H4 (cell line): ENCODE results near the gene SENP6. TPM values are rescaled to one million over a fixed set of nuclear protein-coding genes. Genes with fewer than 3 reads are reported as not detected.

Experiments used
- DNase-seq: peaks from one replicate; pipeline ENCODE4 v3.0.0-alpha.2; 2015; ENCODE audit warnings: low spot score
- total RNA-seq: library from RNA; depleted of rRNA; stranded (reverse); fragments of >200 nt; shearing (Covaris generic); gene quantifications from 2 replicates; pipeline ENCODE4 v1.2.3, GENCODE V29; 2014; rRNA removed

The SENP6 gene
- total RNA-seq, 1 experiment from 2014 or later: 63.4 TPM

- no peak for DNase-seq
Observed at GRCh38 chr6:75747152-75747992, 145.7 kb downstream of the SENP6 start.

GRCh38 chr6:75748003-75748742 is 146.5 kb downstream of the SENP6 start:
- DNase-seq: no peak

DNA sequence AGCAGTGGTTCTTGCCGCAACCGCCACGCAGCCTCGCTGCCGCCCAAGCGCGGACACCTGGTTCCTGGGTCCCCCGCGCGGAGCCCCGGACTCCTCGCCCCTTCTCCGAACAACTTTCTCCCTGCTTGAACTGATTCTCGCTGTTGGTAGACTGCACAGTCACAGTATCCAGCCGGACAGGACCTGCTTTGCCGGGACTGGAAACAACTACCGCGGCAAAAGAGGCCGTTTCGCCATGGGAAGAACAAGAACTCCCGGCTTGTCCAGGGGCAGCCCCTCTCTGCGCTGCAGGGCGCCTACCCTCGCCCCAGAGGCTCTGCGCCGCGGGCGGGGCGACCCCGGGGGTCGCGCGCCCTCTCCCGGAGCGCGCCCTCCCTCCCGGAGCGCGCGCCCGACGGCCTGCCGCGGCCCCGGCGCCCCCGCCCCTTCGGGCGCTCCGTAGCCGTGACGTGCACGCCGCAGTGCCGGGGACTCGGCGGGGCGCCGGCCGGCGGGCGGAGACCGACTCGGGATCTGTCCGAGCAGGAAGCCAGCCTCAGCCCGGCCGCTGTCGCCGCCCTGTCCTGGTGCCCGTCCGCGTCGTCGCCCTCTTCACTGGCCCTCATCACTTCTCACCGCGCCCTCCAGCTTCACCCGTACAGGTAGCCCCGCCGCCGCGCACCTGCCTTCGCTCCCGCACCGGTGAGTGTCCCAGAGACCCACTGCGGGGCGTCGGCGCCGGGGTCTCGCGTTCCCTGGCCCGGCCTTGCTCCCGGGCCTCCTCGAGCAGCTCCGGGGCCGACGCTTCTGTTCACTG is 147.3 kb downstream of the SENP6 start, which contains the start of gene MYO6:
MYO6 (plus strand) TSS at position 497 of the 796 bp plus-strand sequence. CDS start 68,309 bp downstream, outside the sequence.
- no peak for DNase-seq

- DNase-seq: peak; percentile 91
Observed at GRCh38 chr6:75751443-75751842, 149.8 kb downstream of the SENP6 start.

- DNase-seq: no peak
Observed at GRCh38 chr6:75752365-75752764, 150.7 kb downstream of the SENP6 start.

DNA sequence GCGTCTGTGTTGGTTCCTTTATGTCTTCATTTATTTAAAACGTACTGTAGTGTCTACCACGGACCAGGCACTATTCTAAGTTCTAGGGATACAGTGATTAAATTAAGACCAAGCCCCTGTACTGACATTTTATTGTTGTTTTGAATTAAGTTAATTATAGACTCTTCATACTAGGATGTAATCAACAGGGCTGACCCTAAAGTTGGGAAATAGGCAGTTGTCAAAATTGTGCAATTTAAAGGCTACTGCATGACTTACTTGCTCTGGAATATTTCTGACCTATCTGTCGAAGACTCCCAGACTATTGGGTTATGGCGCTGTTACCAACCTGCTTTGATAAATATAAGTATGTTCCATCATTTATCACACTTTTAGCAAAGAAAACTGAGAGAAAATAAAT is 154.0 kb downstream of the SENP6 start:
- DNase-seq: no peak

- no peak for DNase-seq
Observed at GRCh38 chr6:75757295-75757694, 155.6 kb downstream of the SENP6 start.

DNA sequence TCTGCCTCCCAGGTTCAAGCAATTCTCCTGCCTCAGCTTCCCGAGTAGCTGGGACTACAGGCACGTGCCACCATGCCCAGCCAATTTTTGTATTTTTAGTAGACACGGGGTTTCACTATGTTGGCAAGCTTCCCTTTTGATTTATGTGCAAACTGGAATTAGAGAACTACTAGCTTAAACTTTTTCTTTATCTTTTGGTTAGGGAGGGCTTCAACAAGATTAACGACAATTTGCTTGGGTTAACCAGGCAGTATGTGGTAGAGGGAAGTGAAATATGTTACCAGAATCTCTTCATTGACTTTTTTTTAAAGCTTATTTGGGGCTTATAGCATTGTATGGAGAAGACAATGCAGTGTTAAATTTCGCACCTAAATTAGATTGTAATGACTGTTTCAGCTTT is 156.4 kb downstream of the SENP6 start:
- DNase-seq: no peak

- no peak for DNase-seq
Observed at GRCh38 chr6:75759207-75759606, 157.5 kb downstream of the SENP6 start.

GRCh38 chr6:75760320-75760719 is 158.6 kb downstream of the SENP6 start:
- DNase-seq: no peak

GRCh38 chr6:75761489-75761888 is 159.8 kb downstream of the SENP6 start:
- DNase-seq: no peak

GRCh38 chr6:75762063-75762462 is 160.4 kb downstream of the SENP6 start:
- no peak for DNase-seq

GRCh38 chr6:75766387-75766786 is 164.7 kb downstream of the SENP6 start:
- DNase-seq: no peak

Other genes with a start within 250 kb of the SENP6 start
- 0.31 and 0.88 TPM in 2 replicates for gene FILIP1, start 108.1 kb upstream of the SENP6 start, total RNA-seq
- 2.2 and 2.9 TPM in 2 replicates for gene MYO6, start 147.4 kb downstream of the SENP6 start, total RNA-seq